NCI-H510A (cell line): ENCODE results near the gene SPO11.

ENCODE experiments used
- DNase-seq: peaks from one replicate; lab custom pipeline; 2025; lab: John Stamatoyannopoulos, UW

Gene SPO11

DNA sequence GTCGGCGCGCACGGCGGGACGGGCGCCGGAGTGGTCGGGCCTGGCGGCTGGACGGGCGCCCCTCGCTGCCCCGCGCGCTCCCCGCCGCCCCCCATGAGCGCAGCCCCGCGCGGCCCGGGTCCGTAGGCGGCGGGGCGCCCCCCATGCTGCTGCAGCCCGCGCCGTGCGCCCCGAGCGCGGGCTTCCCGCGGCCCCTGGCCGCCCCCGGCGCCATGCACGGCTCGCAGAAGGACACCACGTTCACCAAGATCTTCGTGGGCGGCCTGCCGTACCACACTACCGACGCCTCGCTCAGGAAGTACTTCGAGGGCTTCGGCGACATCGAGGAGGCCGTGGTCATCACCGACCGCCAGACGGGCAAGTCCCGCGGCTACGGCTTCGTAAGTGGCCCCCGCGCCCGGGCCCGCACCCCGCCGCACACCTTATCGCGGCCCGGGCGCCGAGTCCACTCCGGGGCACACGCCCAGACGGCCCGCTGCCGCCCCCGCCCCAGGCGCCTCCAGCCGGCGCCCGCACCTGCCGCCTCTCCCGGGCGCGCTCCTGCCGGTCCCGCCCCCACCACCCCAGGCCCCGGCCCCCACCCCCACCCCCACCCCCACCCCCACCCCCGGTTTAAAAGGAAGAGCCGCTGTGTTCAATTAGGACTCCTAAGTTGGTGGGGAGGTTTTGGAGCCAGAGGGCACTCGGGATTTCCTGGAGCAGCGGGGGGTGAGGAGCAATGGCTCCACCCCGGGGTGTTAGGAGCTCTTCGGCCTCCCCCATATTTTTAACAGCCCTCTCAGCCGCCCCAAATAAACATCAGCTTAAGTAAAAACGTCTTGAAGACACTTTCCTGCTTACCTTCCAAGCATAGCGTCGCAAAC lies 62.1 kb downstream of the SPO11 start:
- peak; percentile 53 for DNase-seq

DNA sequence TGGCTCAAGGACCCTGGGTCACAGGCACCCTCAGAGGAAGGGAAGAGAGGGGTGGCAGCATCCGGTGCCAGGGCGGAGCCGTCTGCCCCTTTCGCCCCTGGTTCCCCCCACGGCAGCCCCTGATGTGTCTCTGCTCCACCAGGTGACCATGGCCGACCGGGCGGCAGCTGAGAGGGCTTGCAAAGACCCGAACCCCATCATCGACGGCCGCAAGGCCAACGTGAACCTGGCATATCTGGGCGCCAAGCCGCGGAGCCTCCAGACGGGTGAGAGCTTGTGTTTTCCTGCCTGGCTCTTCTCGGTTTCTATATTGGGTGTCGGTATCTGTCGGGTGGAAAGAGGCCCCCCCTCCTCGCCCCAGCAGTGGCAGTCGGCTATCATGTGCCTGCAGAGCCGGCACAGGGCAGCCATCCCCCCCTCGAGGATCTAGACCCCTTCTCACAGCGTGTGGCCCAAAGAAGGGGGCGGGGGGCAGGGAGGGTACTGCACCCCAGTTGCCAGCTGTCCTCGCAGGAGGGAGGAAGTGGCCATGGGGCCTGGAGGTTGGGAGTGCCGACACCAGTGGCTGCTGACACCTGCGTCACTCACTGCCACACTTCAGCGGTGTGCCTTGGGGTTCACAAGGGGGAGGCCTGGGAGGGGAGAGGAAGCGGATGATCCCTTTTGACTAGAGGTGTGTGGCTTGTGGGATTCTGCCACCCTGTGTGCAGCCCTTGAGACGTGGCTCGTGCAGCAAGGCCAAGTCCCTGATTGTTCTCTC lies 63.1 kb downstream of the SPO11 start:
- DNase-seq, result no peak
